Measurements from ENCODE around the gene MLYCD. TPM values are rescaled to one million over a fixed set of nuclear protein-coding genes. Genes with fewer than 3 reads are reported as not detected.

Gene MLYCD
- total and polyA plus RNA-seq, 10 of the 15 experiments (the other 5 are each of a cell fraction or from before 2014, with no cell fraction given) = 0.21 to 3.7 (median 1.7) TPM

GRCh38 chr16:83931556-83931955 is 32.6 kb downstream of the MLYCD start:
- H3K4me3 ChIP-seq = no peak overlapping the region
- in situ Hi-C loops (cut with MboI) (no loop called here), intact Hi-C loops (cut with micrococcal nuclease; ENCODE audit: unreplicated experiment) (no loop called here)
- no peaks in the 10 kb centered on the region for H3K27me3 ChIP-seq (replicated peaks in 1 of 2; ENCODE audit: control insufficient read depth in 2 of 2, insufficient read depth in 2 of 2, low read length in 1 of 2)
- ChIA-PET CTCF (no interaction called here), RAD21 (ENCODE audit: unreplicated experiment) (no interaction called here), SMC1A (ENCODE audit: uncharacterized antibody, unreplicated experiment) (no interaction called here), POLR2A (no interaction called here)
- H3K36me3 ChIP-seq (ENCODE audit: control insufficient read depth in 2 of 2, insufficient read depth in 2 of 2, low read length in 1 of 2) = no peaks in the 10 kb centered on the region
- DNase-seq (ENCODE audit: low read depth, low spot score) (no peak), ATAC-seq (no peak), FAIRE-seq (no peak)
- no peak overlapping the region for H3K4me2 ChIP-seq (ENCODE audit: control insufficient read depth, insufficient read depth)
- H3K9ac ChIP-seq (ENCODE audit: control insufficient read depth, insufficient read depth, low read length) = no peak overlapping the region
- TF ChIP-seq TCF7 (IDR thresholded peaks at IDR 0.05; ENCODE audit: borderline replicate concordance) (no peak), NFIC (IDR thresholded peaks at IDR 0.05; ENCODE audit: low read depth, low read length) (no peak)
- TF ChIP-seq, protein P1, sequence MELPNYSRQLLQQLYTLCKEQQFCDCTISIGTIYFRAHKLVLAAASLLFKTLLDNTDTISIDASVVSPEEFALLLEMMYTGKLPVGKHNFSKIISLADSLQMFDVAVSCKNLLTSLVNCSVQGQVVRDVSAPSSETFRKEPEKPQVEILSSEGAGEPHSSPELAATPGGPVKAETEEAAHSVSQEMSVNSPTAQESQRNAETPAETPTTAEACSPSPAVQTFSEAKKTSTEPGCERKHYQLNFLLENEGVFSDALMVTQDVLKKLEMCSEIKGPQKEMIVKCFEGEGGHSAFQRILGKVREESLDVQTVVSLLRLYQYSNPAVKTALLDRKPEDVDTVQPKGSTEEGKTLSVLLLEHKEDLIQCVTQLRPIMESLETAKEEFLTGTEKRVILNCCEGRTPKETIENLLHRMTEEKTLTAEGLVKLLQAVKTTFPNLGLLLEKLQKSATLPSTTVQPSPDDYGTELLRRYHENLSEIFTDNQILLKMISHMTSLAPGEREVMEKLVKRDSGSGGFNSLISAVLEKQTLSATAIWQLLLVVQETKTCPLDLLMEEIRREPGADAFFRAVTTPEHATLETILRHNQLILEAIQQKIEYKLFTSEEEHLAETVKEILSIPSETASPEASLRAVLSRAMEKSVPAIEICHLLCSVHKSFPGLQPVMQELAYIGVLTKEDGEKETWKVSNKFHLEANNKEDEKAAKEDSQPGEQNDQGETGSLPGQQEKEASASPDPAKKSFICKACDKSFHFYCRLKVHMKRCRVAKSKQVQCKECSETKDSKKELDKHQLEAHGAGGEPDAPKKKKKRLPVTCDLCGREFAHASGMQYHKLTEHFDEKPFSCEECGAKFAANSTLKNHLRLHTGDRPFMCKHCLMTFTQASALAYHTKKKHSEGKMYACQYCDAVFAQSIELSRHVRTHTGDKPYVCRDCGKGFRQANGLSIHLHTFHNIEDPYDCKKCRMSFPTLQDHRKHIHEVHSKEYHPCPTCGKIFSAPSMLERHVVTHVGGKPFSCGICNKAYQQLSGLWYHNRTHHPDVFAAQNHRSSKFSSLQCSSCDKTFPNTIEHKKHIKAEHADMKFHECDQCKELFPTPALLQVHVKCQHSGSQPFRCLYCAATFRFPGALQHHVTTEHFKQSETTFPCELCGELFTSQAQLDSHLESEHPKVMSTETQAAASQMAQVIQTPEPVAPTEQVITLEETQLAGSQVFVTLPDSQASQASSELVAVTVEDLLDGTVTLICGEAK (IDR thresholded peaks at IDR 0.05; ENCODE audit: borderline replicate concordance) = no peak
- no peaks in the 10 kb centered on the region for H4K20me1 ChIP-seq (ENCODE audit: control insufficient read depth, insufficient read depth)
- no peaks in the 10 kb centered on the region for H3K9me3 ChIP-seq (replicated peaks; ENCODE audit: control insufficient read depth, insufficient read depth, low read length)
- 86% methylated on average over 17 of the region's 17 CpGs for WGBS (ENCODE audit: insufficient coverage, insufficient replicate concordance, low lambda C conversion rate, missing lambda C conversion rate)
- H3K27ac ChIP-seq (ENCODE audit: control insufficient read depth, insufficient read depth) = no peak overlapping the region
- no peak overlapping the region for H2AFZ ChIP-seq (ENCODE audit: control insufficient read depth, low read depth, low read length)
- no peaks in the 10 kb centered on the region for H3K79me2 ChIP-seq (ENCODE audit: control insufficient read depth, insufficient read depth, low read length)
- no TSS peak for BruUV-seq (replicated peaks)
- no peaks in the 10 kb centered on the region for H3K4me1 ChIP-seq (ENCODE audit: control insufficient read depth, insufficient read depth, low read length)

- CTCF ChIA-PET = no interaction called here
- RAD21 ChIA-PET (ENCODE audit: unreplicated experiment) = no interaction called here
- 80% methylated on average over 10 of the region's 11 CpGs for WGBS (ENCODE audit: insufficient coverage, insufficient replicate concordance, low lambda C conversion rate, missing lambda C conversion rate)
These were observed 33.4 kb downstream of the MLYCD start for GRCh38 chr16:83932304-83932703.

More at GRCh38 chr16:83932304-83932703, 33.4 kb downstream of the MLYCD start:
- no TSS peak for BruUV-seq (replicated peaks)
- no peak overlapping the region for H2AFZ ChIP-seq (ENCODE audit: control insufficient read depth, low read depth, low read length)
- no peaks in the 10 kb centered on the region for H3K4me1 ChIP-seq (ENCODE audit: control insufficient read depth, insufficient read depth, low read length)
- no peaks in the 10 kb centered on the region for H3K79me2 ChIP-seq (ENCODE audit: control insufficient read depth, insufficient read depth, low read length)
- H3K27me3 ChIP-seq (replicated peaks in 1 of 2; ENCODE audit: control insufficient read depth in 2 of 2, insufficient read depth in 2 of 2, low read length in 1 of 2) = no peaks in the 10 kb centered on the region
- no peaks in the 10 kb centered on the region for H4K20me1 ChIP-seq (ENCODE audit: control insufficient read depth, insufficient read depth)
- no peaks in the 10 kb centered on the region for H3K9me3 ChIP-seq (replicated peaks; ENCODE audit: control insufficient read depth, insufficient read depth, low read length)
- no peak overlapping the region for H3K9ac ChIP-seq (ENCODE audit: control insufficient read depth, insufficient read depth, low read length)
- ChIA-PET SMC1A (ENCODE audit: uncharacterized antibody, unreplicated experiment) (no interaction called here), POLR2A (no interaction called here)
- no peaks in the 10 kb centered on the region for H3K36me3 ChIP-seq (ENCODE audit: control insufficient read depth in 2 of 2, insufficient read depth in 2 of 2, low read length in 1 of 2)
- H3K4me3 ChIP-seq = no peak overlapping the region
- H3K27ac ChIP-seq (ENCODE audit: control insufficient read depth, insufficient read depth) = no peak overlapping the region
- H3K4me2 ChIP-seq (ENCODE audit: control insufficient read depth, insufficient read depth) = no peak overlapping the region
- intact Hi-C loops (cut with micrococcal nuclease; ENCODE audit: unreplicated experiment) (no loop called here), in situ Hi-C loops (cut with MboI) (no loop called here)
- FAIRE-seq (no peak), DNase-seq (ENCODE audit: low read depth, low spot score) (no peak), ATAC-seq (no peak)
- TF ChIP-seq TCF7 (IDR thresholded peaks at IDR 0.05; ENCODE audit: borderline replicate concordance) = no peak
- TF ChIP-seq MEF2A (IDR thresholded peaks at IDR 0.05; ENCODE audit: insufficient read depth, low read depth, low read length) = no peak
- no peak for TF ChIP-seq BRCA1 (IDR thresholded peaks at IDR 0.05; ENCODE audit: low read depth, low read length)
- no peak for TF ChIP-seq MYC (IDR thresholded peaks at IDR 0.05; ENCODE audit: insufficient read depth, insufficient read length, insufficient replicate concordance, low read length, severe bottlenecking)
- no peak for TF ChIP-seq STAT1 (conservative IDR thresholded peaks at IDR 0.05)
- TF ChIP-seq YBX1 (IDR thresholded peaks at IDR 0.05) = no peak

All from GM12878 (cell line).